PC-3 (cell line): ENCODE data around the gene AJUBA. TPM values are rescaled to one million over a fixed set of nuclear protein-coding genes. Genes with fewer than 3 reads are reported as not detected.
A peak's percentile ranks its signal among the peaks of the same experiment; 100 is the strongest.

Experiments
- ATAC-seq: fragments of 200-7000 bp; cut with Tn5 transposase; 2 replicates; pipeline ENCODE4 v1.9.1; 2020; ENCODE audit warnings: mild to moderate bottlenecking, moderate library complexity
- BruUV-seq: library from RNA; stranded (reverse); fragments of 400-500 nt; replicated peaks from 2 replicates; lab custom pipeline; 2021; lab: Mats Ljungman, UMichigan
- CTCF ChIA-PET: fragments of 300-600 bp; sonication (Branson Sonifier 250); formaldehyde crosslinking; loops from one replicate; lab custom pipeline; 2022; ENCODE audit warnings: antibody characterized with exemption; lab: Charles Lee
- POLR2A ChIA-PET: fragments of 300-600 bp; sonication (Branson Sonifier 250); formaldehyde crosslinking; loops from one replicate; lab custom pipeline; 2022; ENCODE audit warnings: antibody characterized with exemption; ENCODE audit not compliant: unreplicated experiment; lab: Charles Lee
- DNase-seq: peaks from one replicate; pipeline ENCODE4 v3.0.0-alpha.2; 2015
- H2AFZ ChIP-seq: fragments of 300-600 bp; sonication (generic); 2 replicates; pipeline ENCODE4 v1.6.0; 2016; ENCODE audit warnings: antibody characterized with exemption, low read length
- H3F3A ChIP-seq: fragments of 300-600 bp; sonication (generic); one replicate; pipeline ENCODE4 v1.6.0; 2017; ENCODE audit warnings: antibody characterized with exemption, low read length, control low read depth, mild to moderate bottlenecking; ENCODE audit not compliant: unreplicated experiment
- H3K27ac ChIP-seq: fragments of 300-600 bp; sonication (generic); 2 replicates; pipeline ENCODE4 v1.5.1; 2016; ENCODE audit warnings: mild to moderate bottlenecking, low read length
- H3K27me3 ChIP-seq: fragments of 300-600 bp; sonication (generic); 2 replicates; pipeline ENCODE4 v1.6.1; 2016; ENCODE audit warnings: low read length, mixed read lengths
- H3K36me3 ChIP-seq: fragments of 300-600 bp; sonication (generic); 2 replicates; pipeline ENCODE4 v1.6.1; 2016; ENCODE audit warnings: low read depth, mixed run types, low read length, mixed read lengths
- H3K4me1 ChIP-seq: fragments of 300-600 bp; sonication (generic); 2 replicates; pipeline ENCODE4 v1.5.1; 2016; ENCODE audit warnings: low read length; ENCODE audit not compliant: insufficient read depth
- H3K4me2 ChIP-seq: fragments of 300-600 bp; sonication (generic); 2 replicates; pipeline ENCODE4 v1.6.0; 2016; ENCODE audit warnings: low read length
- H3K4me3 ChIP-seq: fragments of 300-600 bp; sonication (generic); 2 replicates; pipeline ENCODE4 v1.5.1; 2016; ENCODE audit warnings: mild to moderate bottlenecking, low read length, mixed read lengths
- H3K79me2 ChIP-seq: fragments of 300-600 bp; sonication (generic); 2 replicates; pipeline ENCODE4 v1.6.1; 2017; ENCODE audit warnings: low read length, mixed read lengths
- H3K9ac ChIP-seq: fragments of 300-600 bp; sonication (generic); 2 replicates; pipeline ENCODE4 v1.6.0; 2016; ENCODE audit warnings: mild to moderate bottlenecking, low read length
- H3K9me2 ChIP-seq: fragments of 300-600 bp; sonication (generic); replicated peaks from 2 replicates; pipeline ENCODE4 v1.6.1; 2016; ENCODE audit warnings: mixed run types, low read length, mixed read lengths
- H3K9me3 ChIP-seq: fragments of 300-600 bp; sonication (generic); 2 replicates; pipeline ENCODE4 v1.6.1; 2016; ENCODE audit warnings: low read length, mixed read lengths
- H4K20me1 ChIP-seq: fragments of 300-600 bp; sonication (generic); 2 replicates; pipeline ENCODE4 v1.6.1; 2016; ENCODE audit warnings: low read length, mixed read lengths
- EZH2 ChIP-seq: fragments of 300-600 bp; sonication (generic); IDR thresholded peaks from one replicate; pipeline ENCODE4 v1.6.1; 2017; ENCODE audit warnings: antibody characterized with exemption, mild to moderate bottlenecking, low read length; ENCODE audit not compliant: unreplicated experiment
- EZH2phosphoT487 ChIP-seq: fragments of 300-600 bp; sonication (generic); IDR thresholded peaks from 2 replicates; pipeline ENCODE4 v1.6.1; 2018; ENCODE audit warnings: mild to moderate bottlenecking, antibody characterized with exemption, low read length, borderline replicate concordance
- intact Hi-C: fragments of 100-400 bp; cut with micrococcal nuclease; formaldehyde crosslinking; loops from 2 replicates; pipeline ENCODE4 v1.9.0; 2023
- total RNA-seq: library from RNA; depleted of rRNA; stranded (reverse); fragments of >200 nt; gene quantifications from 2 replicates; pipeline ENCODE4 v1.2.3, GENCODE V29; 2014
- TF ChIP-seq, protein P1 (sequence below): fragments of 300-600 bp; sonication (generic); conservative IDR thresholded peaks from 2 replicates; pipeline ENCODE4 v1.5.1; 2017; ENCODE audit warnings: antibody characterized with exemption, low read depth, mild to moderate bottlenecking, low read length

Gene AJUBA
- total RNA-seq, 1 experiment from 2014 or later = 81.1 TPM

DNA sequence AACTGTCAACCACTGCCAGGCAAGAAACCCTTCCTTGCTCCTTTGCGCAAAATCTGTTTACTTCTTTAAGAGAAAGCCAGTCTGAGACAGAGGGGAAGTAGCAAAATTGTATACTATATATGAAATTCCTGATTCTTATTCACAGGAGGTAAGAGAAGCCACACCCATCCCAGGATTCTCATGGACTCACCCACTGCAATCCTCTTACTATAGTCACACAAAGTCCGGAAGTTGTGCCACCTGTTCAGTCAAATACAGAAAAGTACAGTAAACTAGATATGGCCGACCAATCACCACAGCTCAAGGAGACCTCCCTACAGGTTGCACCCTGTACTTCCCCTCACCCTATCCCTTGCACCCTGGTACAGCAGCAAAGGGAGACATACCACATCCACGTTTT, 56.0 kb downstream of the AJUBA start:
- ChIA-PET CTCF (no interaction called here), POLR2A (no interaction called here)
- H3K4me2 ChIP-seq = peak overlapping the region; percentile 93
- peaks cover 50% of the 10 kb centered on the region for H3K79me2 ChIP-seq
- peaks cover 45% of the 10 kb centered on the region for H3K4me1 ChIP-seq
- H4K20me1 ChIP-seq = no peaks in the 10 kb centered on the region
- no peaks in the 10 kb centered on the region for H3F3A ChIP-seq
- intact Hi-C loops = loop anchor here (5.0 kb wide), 1 partner anchor 54 kb away; the partner anchor contains the start of gene LRP10
- H3K4me3 ChIP-seq = peak overlapping the region; percentile 90
- BruUV-seq = no TSS peak
- H2AFZ ChIP-seq = no peak overlapping the region
- H3K36me3 ChIP-seq = peaks cover 36% of the 10 kb centered on the region
- no peaks in the 10 kb centered on the region for H3K27me3 ChIP-seq
- ATAC-seq (peak; percentile 34), DNase-seq (peak; percentile 91)
- no peaks in the 10 kb centered on the region for H3K9me2 ChIP-seq
- H3K9ac ChIP-seq = no peak overlapping the region
- TF ChIP-seq EZH2phosphoT487 (no peak), EZH2 (no peak)
- TF ChIP-seq, protein P1, sequence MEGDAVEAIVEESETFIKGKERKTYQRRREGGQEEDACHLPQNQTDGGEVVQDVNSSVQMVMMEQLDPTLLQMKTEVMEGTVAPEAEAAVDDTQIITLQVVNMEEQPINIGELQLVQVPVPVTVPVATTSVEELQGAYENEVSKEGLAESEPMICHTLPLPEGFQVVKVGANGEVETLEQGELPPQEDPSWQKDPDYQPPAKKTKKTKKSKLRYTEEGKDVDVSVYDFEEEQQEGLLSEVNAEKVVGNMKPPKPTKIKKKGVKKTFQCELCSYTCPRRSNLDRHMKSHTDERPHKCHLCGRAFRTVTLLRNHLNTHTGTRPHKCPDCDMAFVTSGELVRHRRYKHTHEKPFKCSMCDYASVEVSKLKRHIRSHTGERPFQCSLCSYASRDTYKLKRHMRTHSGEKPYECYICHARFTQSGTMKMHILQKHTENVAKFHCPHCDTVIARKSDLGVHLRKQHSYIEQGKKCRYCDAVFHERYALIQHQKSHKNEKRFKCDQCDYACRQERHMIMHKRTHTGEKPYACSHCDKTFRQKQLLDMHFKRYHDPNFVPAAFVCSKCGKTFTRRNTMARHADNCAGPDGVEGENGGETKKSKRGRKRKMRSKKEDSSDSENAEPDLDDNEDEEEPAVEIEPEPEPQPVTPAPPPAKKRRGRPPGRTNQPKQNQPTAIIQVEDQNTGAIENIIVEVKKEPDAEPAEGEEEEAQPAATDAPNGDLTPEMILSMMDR = no peak
- H3K27ac ChIP-seq = peak overlapping the region; percentile 33
- no peaks in the 10 kb centered on the region for H3K9me3 ChIP-seq

DNA sequence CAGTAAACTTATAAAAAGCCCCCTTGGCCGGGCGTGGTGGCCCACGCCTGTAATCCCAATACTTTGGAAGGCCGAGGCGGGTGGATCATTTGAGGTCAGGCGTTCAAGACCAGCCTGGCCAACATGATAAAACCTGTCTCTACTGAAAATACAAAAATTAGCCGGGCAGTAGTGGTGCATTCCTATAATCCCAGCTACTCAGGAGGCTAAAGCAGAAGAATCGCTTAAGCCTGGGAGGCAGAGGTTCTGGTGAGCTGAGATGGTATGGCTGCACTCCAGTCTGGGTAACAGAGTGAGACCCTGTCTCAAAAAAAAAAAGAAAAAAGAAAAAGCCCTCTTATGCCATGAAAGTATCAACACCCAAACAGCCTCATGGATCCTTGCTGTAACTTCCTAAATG, 56.8 kb downstream of the AJUBA start:
- H4K20me1 ChIP-seq = no peaks in the 10 kb centered on the region
- peaks cover 44% of the 10 kb centered on the region for H3K36me3 ChIP-seq
- TF ChIP-seq, protein P1 = no peak
- TF ChIP-seq EZH2 (no peak), EZH2phosphoT487 (no peak)
- BruUV-seq = no TSS peak
- ChIA-PET POLR2A (no interaction called here), CTCF (no interaction called here)
- H3K4me2 ChIP-seq = peak overlapping the region; percentile 93
- intact Hi-C loops = loop anchor here (5.0 kb wide), 1 partner anchor 53 kb away; the partner anchor contains the start of gene LRP10
- no peaks in the 10 kb centered on the region for H3F3A ChIP-seq
- H3K9me3 ChIP-seq = no peaks in the 10 kb centered on the region
- ATAC-seq (no peak), DNase-seq (no peak)
- peaks cover 45% of the 10 kb centered on the region for H3K4me1 ChIP-seq
- no peak overlapping the region for H2AFZ ChIP-seq
- H3K79me2 ChIP-seq = peaks cover 50% of the 10 kb centered on the region
- H3K4me3 ChIP-seq = no peak overlapping the region; the same call in 1 of the 2 replicates
- no peaks in the 10 kb centered on the region for H3K27me3 ChIP-seq
- no peak overlapping the region for H3K9ac ChIP-seq
- H3K9me2 ChIP-seq = no peaks in the 10 kb centered on the region
- H3K27ac ChIP-seq = peak overlapping the region; percentile 33; the same call in 1 of the 2 replicates

DNA sequence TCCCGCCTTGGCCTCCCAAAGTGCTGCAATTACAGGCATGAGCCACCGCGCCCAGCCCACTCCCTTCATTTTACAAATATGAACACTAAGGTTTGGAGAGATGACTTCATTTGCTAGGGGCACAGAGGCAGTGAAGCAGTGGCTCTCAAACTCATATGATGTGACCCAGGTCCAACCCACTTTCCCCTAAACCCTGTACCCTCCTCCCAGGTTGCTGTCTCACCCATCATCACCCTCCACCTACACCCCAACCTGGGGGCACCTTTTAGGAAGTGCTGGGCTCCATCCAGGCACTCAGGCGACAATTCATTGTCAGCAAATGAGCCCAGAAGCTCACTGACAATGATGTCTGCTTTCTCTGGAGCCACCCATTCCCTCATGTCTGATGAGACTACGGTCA, 58.6 kb downstream of the AJUBA start:
- H3K9ac ChIP-seq = no peak overlapping the region
- no peak overlapping the region for H2AFZ ChIP-seq
- H3K27me3 ChIP-seq = no peaks in the 10 kb centered on the region
- DNase-seq = no peak
- no peaks in the 10 kb centered on the region for H3F3A ChIP-seq
- H3K9me3 ChIP-seq = no peaks in the 10 kb centered on the region
- ChIA-PET POLR2A (no interaction called here), CTCF (no interaction called here)
- no peaks in the 10 kb centered on the region for H4K20me1 ChIP-seq
- no peak overlapping the region for H3K4me3 ChIP-seq
- TF ChIP-seq, protein P1 = no peak
- no peak for TF ChIP-seq EZH2phosphoT487
- TF ChIP-seq EZH2 = no peak
- peaks cover 45% of the 10 kb centered on the region for H3K4me1 ChIP-seq
- no peak for ATAC-seq
- peaks cover 50% of the 10 kb centered on the region for H3K36me3 ChIP-seq
- H3K9me2 ChIP-seq = no peaks in the 10 kb centered on the region
- no TSS peak for BruUV-seq
- H3K4me2 ChIP-seq = no peak overlapping the region
- peaks cover 47% of the 10 kb centered on the region for H3K79me2 ChIP-seq
- H3K27ac ChIP-seq = no peak overlapping the region
- intact Hi-C loops = no loop called here
